Hematopoietic multipotent progenitor cell treated with erythropoietin and hydrocortisone succinate and interleukin-3 and kit ligand, for 4 days (in vitro differentiated cells): ENCODE data around the gene CDR2.

ENCODE experiments used
- DNase-seq: peaks from one replicate; pipeline ENCODE4 v3.0.0-alpha.2; 2015

Gene CDR2

DNA sequence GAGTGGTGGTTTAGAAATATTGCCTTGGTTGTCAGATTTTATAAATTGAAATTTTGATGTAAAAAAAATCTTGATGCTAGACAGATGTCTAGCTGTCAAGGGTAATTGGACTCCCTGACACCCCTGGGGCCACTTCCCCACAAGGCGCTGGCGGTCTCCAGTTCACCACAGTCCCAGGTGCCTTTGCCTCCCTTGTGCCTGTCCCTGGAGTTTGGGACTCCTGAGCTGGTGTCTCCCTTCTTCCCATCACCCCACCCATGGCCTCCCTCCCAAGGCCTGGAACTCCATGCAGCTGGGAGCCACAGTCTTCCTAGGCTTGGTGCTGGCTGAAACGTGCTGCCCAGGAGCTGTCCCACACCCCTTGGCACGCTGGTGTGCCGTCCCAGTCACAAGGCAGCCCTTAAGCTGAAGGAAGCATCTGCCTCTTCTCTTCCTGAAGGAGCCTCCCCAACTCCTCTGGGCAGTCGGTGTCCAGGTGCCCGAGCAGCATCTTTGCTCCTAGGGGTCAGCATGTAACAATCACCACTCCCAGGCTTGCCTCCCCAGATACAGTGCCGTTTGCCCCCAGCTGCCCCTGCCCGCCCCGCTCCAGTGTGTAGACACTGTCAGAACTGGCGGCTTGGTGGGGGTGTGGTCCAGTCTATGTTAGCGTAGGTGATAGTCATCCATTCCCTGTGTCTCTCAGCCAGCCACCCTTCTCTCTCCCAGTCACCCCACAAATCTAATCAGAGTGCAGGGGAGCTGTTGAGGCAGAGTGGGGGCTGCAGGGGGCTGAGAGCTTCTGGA is 51.1 kb downstream of the CDR2 start:
- DNase-seq, result no peak

DNA sequence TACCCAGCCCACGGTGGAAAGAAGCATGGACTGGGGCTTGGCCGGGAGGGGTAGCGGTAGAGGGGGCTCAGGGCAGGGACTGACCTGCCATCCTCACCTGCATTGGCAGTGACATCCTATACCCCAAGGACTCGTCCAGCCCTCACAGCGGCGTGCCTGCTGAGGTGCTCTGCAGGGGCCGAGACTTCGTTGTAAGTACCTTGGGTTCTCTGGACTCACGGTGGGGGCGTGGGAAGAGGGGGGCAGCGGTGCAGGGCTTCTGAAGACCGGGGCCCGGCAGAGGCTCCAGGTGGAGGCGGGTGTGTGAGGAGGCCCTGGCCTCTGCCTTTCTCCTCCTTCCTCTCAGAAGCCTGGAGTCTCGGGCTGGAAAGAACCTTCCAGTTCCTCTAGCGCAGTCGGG is 51.7 kb downstream of the CDR2 start:
- DNase-seq, result no peak

DNA sequence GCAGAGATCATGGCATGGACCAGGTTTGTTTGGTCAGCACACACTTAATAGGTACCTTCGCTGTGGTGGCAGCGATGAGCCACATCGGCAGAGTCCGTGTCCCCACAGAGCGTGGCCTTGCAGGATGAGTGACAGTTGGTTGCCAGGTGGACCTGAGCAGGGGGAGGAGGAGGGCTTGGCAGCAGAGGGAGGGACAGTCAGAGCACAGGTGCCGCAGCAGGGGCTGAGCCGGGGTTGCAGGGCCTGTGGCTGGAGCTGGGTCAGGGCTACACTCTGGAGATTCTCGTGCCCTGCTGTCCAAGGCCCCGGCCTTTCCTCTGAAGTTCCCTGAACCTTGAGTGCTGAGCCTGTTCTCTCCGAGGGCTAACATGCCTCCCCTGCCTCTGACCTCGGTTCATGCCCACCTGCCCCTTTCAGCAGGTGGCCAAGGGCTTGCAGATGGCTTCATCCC is 52.4 kb downstream of the CDR2 start:
- DNase-seq, result no peak

DNA sequence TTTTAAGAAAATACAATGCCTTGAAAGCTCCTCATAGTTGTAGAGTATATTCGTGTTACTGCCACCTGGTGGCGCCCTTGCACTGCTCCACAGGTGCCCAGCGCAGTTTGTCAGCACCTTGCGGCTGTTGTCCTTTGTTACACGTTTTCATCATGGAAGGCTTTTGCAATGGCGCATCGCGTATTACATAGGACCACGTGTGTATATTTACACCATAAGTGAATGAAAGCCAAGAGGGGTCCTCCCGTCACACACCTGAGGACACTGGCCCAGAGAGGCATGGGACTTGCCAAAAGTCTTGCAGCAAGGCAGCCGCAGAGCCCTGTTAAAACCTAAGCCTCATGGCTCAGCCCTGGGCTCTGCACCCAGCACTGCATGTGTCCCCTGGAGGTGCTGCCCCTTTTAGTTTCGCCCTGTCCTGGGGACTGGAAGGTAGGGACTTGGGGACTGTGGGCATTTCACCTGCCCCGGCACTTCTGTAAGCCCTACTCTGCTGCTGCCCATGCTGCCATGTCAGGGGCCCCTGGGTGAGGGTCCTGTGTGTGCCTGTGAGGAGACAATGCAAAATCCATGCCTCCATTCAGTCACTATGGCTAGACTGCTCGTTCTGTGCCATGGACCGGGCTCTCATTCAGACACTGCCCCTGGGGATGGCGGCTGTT is 52.9 kb downstream of the CDR2 start:
- DNase-seq, result peak; percentile 83

DNA sequence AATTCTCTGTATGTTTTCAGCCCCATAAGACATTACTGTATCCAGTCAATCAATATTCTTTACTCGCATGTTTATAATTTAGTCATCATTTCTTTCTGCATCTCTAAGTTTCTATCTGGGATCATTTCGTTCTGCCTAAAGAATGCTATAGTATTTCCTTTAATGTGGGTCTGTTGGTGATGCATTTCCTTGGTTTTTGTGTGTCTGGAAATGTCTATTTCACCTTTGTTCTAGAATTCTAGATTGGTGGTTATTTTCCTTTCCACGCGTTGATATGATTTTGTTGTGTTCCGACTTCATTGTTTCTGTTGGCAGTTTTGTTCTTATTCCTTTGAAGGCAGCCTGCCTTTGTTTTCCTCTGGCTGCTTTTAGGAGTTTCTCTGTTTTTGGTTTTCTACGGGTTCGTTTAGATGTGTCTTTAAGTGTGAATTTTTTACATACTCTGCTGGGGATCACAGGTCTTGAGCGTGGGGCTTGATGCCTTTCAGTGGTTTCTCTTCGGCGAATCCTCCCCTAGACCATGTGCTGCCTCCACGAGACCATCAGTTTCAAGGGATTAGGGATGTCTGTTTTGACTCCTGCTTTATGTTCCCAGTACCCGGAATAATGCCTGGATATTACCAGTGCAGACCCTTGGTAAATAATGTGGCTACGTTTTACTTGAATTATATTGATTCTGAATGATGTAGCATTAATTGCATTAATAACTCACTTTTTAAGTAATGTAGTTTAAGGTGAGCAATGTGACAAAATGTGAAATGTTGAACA is 53.7 kb downstream of the CDR2 start:
- DNase-seq, result no peak

DNA sequence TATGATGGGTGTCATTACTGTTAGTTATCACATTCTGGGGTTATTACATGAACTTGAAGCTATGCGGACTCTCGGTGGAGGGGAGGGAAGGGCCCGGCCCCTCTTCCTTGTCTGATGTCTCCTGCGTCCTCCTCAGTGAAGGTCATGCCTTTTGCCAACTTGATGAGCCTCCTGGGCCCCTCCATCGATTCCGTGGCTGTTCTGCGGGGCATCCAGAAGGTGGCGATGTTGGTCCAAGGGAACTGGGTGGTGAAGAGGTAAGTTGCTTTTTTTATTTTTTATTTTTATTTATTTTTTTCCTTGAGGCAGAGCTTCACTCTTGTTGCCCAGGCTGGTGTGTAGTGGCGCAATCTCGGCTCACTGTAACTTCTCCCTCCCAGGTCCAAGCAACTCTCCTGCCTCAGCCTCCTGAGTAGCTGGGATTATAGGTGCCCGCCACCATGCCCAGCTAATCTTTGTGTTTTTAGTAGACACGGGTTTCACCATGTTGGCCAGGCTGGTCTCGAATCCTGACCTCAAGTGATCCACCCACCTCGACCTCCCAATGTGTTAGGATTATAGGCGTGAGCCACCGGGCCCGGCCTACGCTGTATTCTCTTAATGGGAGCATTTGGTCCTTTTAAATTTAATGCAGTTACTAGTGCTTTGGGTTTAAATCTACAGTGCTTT is 55.6 kb downstream of the CDR2 start:
- DNase-seq, result peak; percentile 75

DNA sequence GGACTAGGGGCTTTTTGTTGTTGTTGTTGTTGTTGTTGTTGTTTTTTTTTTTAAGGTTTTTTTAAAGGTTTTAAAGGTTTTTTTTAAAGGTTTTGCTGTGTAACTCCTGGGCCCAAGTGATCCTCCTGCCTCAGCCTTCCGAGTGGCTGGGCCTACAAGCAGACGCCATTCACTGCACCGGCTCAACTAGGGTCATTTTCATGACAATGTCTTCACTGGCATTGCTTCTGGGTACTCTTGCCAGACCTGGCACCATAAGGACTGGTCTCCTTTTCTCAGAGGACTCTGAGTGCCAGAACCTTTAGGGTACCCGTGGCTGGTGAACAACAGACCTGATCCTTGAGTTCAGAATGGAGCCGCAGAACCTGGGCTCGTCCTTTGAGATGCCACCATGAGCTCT is 56.8 kb downstream of the CDR2 start:
- DNase-seq, result no peak

DNA sequence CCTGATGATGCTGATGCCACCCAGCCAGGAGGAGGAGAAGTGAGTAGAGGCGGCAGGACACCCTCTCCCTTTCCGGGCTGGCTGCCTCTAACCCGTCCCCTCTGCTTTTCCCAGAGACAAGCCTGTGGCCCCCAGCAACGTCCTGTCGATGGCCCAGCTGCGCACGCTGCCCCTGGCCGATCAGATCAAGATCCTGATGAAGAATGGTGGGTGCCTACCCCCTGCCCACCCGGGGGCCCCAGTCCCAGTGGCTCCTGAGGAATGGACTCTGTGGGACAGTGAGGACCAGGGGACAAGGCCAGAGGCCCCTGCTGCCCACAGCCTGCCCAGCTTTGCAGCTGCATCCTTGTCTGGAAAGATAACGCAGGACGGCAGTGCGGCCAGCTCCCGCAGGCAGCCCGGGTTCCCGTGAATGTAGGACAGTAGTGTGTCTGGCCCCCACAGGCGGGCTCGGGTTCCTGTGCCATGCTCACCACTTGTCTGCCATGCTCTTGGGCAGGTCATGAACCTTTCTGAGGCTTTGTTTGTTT is 57.4 kb downstream of the CDR2 start:
- DNase-seq, result no peak

DNA sequence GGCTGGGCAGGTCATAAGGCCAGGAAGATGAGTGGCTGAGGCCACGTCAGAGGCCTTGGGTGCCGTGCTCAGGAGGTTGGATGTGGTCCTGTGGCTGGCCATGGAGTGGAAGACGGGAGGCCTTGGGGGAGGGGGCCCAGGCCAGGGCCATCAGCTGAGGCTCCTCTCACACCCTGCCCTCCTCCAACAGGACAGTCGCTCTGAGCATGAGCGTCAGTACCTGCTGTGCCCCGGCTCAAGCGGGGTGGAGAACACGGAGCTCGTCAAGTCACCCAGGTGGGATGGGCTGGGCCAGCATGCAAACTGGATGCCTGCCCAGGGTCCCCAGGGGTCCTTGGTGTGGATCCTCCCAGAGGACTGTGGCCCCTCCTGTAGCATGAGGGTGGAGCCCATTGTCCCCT is 58.0 kb downstream of the CDR2 start:
- DNase-seq, result no peak

DNA sequence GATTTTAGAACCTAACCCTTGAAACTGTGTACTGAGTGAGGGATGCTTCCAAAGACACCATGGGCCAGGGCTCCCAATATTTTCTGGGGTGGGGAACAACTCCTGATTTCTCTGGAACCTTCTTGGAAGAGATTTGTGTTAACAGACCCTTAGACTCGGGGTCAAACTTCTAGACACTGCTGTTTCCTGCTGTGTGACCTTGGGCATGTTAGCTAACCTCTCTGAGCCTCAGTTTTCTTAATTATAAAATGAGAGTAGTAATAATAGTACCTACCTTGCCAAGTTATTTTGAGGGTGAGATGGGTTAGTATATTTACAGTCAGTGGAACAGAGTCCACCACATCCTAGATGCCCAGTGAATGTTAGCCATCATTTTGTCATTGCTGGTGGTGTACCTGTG is 58.4 kb downstream of the CDR2 start:
- DNase-seq, result no peak

DNA sequence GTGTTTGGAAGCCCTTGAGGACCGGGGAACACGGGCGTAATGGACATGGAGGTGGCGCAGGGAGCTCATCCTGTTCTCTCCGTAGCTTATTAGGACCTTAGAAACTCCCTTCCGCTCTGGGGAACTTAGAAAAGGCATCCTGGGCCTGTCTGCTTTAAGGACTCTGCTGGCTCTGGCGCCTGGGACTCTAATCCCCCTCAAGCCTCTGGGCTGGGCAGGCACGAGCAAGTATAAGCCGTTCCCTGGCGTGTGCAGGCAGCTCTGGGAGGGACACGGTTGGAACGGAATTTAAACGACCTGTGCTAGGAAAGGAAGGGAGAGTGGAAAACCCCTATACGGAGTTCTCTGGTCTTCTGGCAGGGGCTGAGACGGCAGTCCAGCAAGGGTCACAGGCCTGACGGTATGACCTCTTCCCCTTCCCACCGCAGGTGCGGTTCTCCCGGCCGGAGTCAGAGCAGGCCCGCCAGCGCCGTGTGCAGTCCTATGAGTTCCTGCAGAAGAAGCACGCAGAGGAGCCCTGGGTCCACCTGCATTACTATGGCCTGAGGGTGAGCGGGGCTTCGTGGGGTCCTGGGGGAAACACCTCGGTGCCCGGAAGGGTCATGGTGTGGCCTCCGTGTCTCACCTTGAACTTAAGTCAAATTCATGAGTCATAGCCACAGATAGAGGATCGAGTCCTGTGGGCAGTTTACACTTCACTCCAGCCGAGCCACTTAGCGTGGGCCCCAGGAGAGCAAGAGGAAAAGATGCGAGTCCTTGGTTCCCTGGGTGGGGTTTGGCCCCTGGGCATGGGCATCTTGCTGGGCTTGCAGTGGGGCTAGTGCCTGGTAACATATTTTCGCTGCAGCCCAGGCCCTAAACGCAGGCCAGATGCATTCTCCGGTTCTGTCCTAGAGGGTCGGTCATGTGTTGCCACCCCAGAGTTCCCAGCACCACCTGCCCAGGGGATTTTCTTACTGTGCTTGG is 59.5 kb downstream of the CDR2 start:
- DNase-seq, result no peak

DNA sequence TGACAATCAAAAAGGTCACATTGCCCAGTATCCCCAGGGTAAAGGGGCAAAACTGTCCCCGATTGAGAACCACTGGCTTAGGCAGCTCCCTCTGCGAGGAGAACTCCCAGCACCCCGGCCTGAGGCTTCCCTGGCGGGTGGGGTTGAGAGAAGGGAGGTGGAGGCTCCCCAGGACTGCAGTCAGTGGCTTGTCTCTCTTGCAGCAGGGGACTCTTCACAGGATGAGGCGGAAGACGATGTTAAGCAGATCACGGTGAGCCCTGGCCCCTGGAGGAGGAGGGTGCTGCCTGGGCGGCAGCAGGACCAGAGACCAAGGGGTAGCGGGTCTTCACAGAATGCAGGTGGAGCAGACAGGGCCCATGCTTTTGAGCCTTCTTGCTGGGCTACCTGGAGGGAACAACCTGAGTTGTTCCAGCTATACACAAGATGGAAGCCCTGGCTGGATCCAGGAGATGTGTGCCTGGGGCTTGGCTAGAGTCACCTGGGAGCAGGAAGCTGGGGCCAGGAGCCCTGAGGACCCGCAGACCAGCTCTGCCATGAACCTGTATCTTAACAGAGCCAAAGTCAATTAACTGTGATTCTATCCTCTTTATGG is 60.4 kb downstream of the CDR2 start:
- no peak for DNase-seq

DNA sequence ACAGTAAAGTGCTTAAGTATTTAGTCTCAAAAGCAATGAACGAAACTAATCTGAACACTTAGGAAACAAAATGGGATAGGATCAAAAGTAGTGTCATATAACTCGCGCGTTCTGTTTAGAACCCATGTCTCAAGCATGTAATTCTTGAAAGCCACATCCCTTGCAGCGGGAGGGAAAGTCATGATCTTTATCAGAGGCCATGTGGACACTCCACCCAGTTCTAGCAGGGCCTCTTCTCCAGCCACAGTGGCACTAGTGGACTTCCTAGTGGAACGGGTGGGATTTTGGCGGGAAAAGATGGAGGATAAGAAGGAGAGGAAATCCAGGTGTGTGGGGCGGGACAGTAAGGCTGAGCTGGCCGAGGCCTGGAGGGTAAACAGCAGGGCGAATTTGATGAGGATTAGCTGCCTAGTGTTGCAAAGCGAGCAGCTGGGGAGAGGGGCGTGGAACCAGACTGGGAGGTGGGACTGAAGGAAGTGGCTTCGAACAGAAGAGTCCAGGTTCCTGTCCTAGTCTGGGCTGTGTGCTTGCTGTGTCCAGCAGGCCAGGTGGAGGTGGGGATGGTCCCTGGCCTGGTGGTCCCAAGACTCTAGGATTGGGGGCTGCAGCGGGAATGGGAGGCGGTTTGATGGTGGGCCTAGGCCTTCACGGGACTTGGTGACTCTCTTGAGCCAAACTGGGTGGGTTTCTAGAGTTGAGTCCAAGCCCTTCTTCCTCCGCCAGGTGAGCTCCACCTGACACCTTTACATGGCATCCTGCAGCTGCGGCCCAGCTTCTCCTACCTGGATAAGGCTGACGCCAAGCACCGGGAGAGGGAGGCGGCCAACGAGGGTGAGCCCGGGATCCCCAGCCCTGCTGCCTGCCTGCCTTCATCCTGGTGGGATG is 61.3 kb downstream of the CDR2 start:
- DNase-seq, result peak; percentile 27

DNA sequence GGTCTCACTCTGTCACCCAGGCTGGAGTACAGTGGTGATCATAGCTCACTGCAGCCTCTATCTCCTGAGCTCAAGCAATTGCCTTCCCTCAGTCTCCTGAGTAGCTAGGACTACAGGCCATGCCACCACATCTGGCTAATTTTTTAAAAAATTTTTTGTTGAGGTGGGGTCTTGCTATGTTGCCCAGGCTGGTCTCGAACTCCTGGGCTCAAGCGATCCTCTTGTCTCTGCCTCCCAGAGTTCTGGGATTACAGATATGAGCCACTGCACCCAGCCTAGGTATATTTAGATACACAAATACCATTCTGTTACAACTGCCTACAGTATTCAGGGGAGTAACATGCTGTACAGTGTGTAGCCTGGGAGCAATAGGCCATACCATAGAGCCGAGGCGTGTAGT is 62.9 kb downstream of the CDR2 start:
- DNase-seq, result no peak

DNA sequence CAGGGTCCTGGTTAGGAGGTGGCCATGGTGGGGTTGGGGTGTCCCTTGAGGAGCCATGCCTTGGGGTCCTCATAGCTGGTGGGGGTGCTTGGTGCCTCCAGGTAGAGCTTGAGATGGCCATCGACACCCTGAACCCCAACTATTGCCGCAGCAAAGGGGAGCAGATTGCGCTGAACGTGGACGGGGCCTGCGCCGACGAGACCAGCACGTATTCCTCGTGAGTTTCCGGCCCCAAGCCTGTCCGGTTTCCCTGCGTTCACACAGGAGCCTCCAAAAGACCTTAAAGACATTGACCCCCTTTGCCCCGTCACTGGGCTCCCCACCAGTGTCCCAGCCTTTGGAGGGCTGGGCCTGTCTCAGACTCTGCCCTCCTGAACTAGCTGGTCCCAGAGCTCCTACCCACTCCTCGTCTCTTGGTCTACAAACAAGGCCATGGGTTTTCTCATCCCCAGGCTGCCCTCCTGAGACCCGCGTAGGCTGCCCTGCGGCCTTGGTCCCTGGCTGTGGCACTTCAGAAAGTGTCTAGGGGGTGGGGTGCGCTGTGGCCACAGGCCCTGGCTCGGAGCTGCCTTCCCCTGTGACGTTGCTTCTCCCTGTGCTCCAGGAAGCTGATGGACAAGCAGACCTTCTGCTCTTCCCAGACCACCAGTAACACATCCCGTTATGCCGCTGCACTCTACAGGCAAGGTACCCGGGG is 65.4 kb downstream of the CDR2 start:
- no peak for DNase-seq

DNA sequence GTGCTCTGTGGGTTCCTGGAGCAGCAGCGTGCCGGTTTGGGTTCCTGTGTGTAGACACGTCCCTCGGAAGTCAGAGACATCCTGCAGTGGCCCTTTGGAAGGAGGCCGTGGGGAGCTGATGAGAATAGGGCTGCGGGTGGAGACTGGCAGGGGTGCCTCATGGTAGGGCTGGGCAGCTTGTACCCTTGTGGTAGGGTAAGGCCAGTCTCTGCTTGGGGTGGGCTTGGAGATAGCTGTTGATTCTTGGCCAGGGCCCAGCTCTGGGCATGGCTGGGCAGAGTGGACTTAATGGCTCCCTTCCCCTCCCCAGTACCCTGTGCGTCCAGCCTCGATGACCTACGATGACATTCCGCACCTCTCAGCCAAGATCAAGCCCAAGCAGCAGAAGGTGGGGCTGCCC is 66.6 kb downstream of the CDR2 start:
- no peak for DNase-seq

DNA sequence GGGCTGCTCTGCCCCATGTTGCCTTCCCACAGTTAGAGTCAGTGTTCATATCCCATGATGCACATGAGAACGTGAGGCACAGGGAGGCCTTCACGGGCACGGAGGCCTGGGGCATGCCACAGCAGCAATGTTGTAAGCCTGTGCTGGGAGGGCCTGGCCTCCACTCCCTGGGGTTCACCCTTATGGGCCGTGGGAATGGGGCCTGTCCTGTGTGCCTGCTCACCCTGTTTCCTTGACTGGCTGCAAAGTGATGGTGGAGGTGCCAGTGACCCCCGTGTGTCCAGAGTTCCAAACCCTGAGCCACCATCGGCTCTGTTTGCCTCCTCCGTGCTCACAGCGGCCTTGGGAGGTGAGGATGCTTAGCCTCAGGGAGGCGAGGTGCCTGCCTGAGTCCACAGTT is 67.6 kb downstream of the CDR2 start:
- no peak for DNase-seq

DNA sequence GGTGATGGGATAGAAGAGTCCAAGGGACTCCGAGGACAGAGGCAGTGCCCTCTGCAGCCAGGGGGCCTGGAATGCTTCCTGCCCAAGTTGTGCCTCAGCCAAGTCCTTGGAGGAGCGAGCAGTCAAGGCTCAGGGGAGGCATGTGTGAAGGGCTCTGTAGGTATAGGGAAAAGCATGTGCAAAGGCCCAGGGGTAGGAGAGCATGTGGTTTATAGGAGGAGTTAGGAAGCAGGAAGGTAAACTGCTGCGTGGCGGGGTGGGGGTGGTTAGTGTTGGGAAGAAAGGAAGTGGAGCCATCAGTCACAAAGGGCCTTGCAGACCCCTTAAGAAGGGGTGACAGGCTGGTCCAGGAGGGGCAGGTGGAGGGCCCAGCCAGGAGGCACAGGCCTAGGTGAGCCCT is 70.0 kb downstream of the CDR2 start:
- DNase-seq, result no peak

DNA sequence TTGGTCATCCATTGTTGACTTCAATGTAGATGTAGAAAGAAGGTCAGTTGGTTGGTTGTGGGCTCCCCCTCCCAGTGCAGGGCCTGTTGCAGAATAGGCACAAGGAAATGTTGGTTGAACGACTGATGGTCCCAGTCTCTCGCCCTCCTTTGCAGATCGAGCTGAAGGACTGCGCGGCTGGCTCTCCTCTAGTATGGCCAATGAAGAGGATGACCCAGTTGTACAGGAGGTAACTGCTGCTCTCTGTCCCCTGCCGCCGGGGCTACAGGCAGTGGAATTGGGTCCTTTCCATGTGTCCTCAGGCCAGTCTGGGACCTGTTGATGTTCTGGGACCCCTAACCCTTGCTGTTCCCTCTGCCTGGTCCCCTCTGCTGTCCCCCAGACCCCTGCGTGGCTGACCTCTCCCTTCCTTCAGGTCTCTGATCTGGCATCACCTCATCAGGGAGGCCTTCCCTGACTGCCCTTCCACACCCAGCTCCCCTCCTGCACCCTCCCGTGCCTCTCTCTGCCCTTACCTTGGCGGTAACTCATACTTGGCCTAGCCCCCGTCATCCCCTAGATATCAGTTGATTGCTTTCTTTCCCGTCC is 71.5 kb downstream of the CDR2 start:
- DNase-seq, result no peak
